ENCODE measurements around the gene KIAA1328. TPM values are rescaled to one million over a fixed set of nuclear protein-coding genes. Genes with fewer than 3 reads are reported as not detected.

The KIAA1328 gene
- total and polyA plus RNA-seq, 2 donors (not counting 3 experiments of a cell fraction or from before 2014, with no cell fraction given) = 2.7 to 6.5 TPM

DNA sequence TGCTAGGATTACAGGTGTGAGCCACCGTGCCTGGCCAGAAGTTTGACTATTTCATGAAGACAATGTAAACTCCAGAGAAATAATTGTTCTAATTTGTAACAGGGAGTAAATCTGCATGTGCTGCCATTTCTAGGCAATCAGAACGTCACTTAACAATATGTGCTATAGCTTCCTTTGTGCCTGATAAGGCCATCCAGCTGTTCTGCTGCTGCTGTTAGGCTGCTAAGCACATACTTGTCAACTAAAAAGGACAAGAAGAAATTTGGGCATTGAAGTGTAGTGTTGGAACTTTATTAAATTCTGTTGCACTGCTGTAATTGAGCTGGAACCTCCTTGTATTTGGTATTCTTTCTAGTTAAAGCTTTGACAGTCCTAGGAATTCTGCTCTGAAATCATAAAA is 57.1 kb downstream of the KIAA1328 start:
- DNase-seq (ENCODE audit: low read depth, low spot score) (no peak), FAIRE-seq (no peak)
- Histone ChIP-seq H4K20me1 (replicated peaks; ENCODE audit: control insufficient read depth, extremely low read depth, insufficient read depth, low read length) (no peaks in the 10 kb centered on the region), H3K9me3 (replicated peaks; ENCODE audit: control insufficient read depth, insufficient read depth, low read length) (no peaks in the 10 kb centered on the region), H3K4me3 (replicated peaks in 1 of 3; ENCODE audit: insufficient read depth in 1 of 3, low read depth in 1 of 3, low read length in 3 of 3) (no peak overlapping the region), H3K9ac (replicated peaks; ENCODE audit: extremely low read depth, insufficient read depth, low read length) (no peak overlapping the region), H3K4me2 (ENCODE audit: insufficient read depth, low read length) (no peak overlapping the region), H3K27me3 (ENCODE audit: control insufficient read depth in 2 of 2, insufficient read depth in 2 of 2, low read length in 2 of 2) (no peaks in the 10 kb centered on the region), H3K9me1 (replicated peaks; ENCODE audit: control insufficient read depth, extremely low read depth, insufficient read depth, low read length) (no peaks in the 10 kb centered on the region), H3K27ac (ENCODE audit: insufficient read depth, low read depth, low read length) (no peak overlapping the region), H2AFZ (ENCODE audit: low read depth, low read length) (no peak overlapping the region), H3K4me1 (ENCODE audit: control insufficient read depth, extremely low read depth, insufficient read depth, low read length) (peaks cover 10% of the 10 kb centered on the region), H3K79me2 (ENCODE audit: control insufficient read depth, insufficient read depth, low read length) (no peaks in the 10 kb centered on the region), H3K36me3 (ENCODE audit: control insufficient read depth in 2 of 2, extremely low read depth in 1 of 2, insufficient read depth in 2 of 2, low read length in 2 of 2) (no peaks in the 10 kb centered on the region)
- BruUV-seq (replicated peaks) = no TSS peak
- ChIA-PET CTCF (interaction anchor here (1.5 kb wide), 1 partner anchor 13 kb away, joined by 4 read pairs; no protein-coding TSS in a partner anchor), POLR2A (no interaction called here)
- dilution Hi-C loops (cut with MboI; ENCODE audit: extremely low pct_ligation_motif_present, low sequenced_read_pairs) = no loop called here
- intact Hi-C loops (cut with micrococcal nuclease) = no loop called here
- TF ChIP-seq FOS (IDR thresholded peaks at IDR 0.05; ENCODE audit: borderline replicate concordance, insufficient read depth, low read length) (no peak), POLR2AphosphoS5 (IDR thresholded peaks at IDR 0.05; ENCODE audit: insufficient read depth, low read depth, low read length) (no peak), GATA2 (IDR thresholded peaks at IDR 0.05; ENCODE audit: insufficient read depth, insufficient read length, low read depth, low read length) (no peak), JUN (IDR thresholded peaks at IDR 0.05; ENCODE audit: borderline replicate concordance, insufficient read depth, insufficient read length, low read depth) (no peak), EZH2 (IDR thresholded peaks at IDR 0.05; ENCODE audit: borderline replicate concordance, low read depth, low read length, severe bottlenecking) (no peak), MYC (IDR thresholded peaks at IDR 0.05; ENCODE audit: low read depth, low read length) (no peak), POLR2A (IDR thresholded peaks at IDR 0.05; ENCODE audit: low read depth, low read length) (no peak)
- TF ChIP-seq, protein P1, sequence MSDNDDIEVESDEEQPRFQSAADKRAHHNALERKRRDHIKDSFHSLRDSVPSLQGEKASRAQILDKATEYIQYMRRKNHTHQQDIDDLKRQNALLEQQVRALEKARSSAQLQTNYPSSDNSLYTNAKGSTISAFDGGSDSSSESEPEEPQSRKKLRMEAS (IDR thresholded peaks at IDR 0.05; ENCODE audit: insufficient read depth, insufficient read length) = no peak
- TF ChIP-seq, protein P2, sequence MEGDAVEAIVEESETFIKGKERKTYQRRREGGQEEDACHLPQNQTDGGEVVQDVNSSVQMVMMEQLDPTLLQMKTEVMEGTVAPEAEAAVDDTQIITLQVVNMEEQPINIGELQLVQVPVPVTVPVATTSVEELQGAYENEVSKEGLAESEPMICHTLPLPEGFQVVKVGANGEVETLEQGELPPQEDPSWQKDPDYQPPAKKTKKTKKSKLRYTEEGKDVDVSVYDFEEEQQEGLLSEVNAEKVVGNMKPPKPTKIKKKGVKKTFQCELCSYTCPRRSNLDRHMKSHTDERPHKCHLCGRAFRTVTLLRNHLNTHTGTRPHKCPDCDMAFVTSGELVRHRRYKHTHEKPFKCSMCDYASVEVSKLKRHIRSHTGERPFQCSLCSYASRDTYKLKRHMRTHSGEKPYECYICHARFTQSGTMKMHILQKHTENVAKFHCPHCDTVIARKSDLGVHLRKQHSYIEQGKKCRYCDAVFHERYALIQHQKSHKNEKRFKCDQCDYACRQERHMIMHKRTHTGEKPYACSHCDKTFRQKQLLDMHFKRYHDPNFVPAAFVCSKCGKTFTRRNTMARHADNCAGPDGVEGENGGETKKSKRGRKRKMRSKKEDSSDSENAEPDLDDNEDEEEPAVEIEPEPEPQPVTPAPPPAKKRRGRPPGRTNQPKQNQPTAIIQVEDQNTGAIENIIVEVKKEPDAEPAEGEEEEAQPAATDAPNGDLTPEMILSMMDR (IDR thresholded peaks at IDR 0.05; ENCODE audit: extremely low read depth in 1 of 2, insufficient read depth in 1 of 2, low read depth in 1 of 2, low read length in 2 of 2) = no peak
